GM12878 (cell line): ENCODE data around the gene RNF43. TPM values are rescaled to one million over a fixed set of nuclear protein-coding genes. Genes with fewer than 3 reads are reported as not detected.

Source experiments
- ATAC-seq: fragments of 200-7000 bp; cut with Tn5 transposase; 3 replicates; pipeline ENCODE4 v1.9.1; 2020; ENCODE audit warnings: mild to moderate bottlenecking, moderate library complexity
- BruUV-seq: library from RNA; stranded (reverse); fragments of 400-500 nt; replicated peaks from 2 replicates; lab custom pipeline; 2021; lab: Mats Ljungman, UMichigan
- CTCF ChIA-PET: fragments of 300-600 bp; sonication (Branson Sonifier 250); formaldehyde crosslinking; extraction: SDS; loops from one replicate; lab custom pipeline; 2021; ENCODE audit warnings: inconsistent platforms; lab: Yijun Ruan, JAX
- POLR2A ChIA-PET: fragments of 350-600 bp; formaldehyde crosslinking; extraction: SDS; loops from one replicate; lab custom pipeline; 2021; ENCODE audit warnings: inconsistent platforms; lab: Charles Lee
- RAD21 ChIA-PET: fragments of 300-600 bp; sonication (Branson Sonifier 250); formaldehyde crosslinking; loops from one replicate; lab custom pipeline; 2023; ENCODE audit warnings: antibody characterized with exemption; ENCODE audit not compliant: unreplicated experiment; lab: Charles Lee
- SMC1A ChIA-PET: fragments of 300-600 bp; sonication (Branson Sonifier 250); formaldehyde crosslinking; loops from one replicate; lab custom pipeline; 2023; ENCODE audit not compliant: unreplicated experiment, uncharacterized antibody; lab: Charles Lee
- DNase-seq: peaks from one replicate; pipeline ENCODE4 v3.0.0-alpha.2; 2011; ENCODE audit warnings: low read depth, low spot score
- FAIRE-seq: peaks from 3 replicates; lab custom pipeline; 2011; peaks lifted over from hg19 to GRCh38; lab: Jason Lieb, UNC
- H2AFZ ChIP-seq: 2 replicates; pipeline ENCODE4 v1.6.0; 2011; ENCODE audit warnings: low read depth, low read length, control low read depth; ENCODE audit not compliant: control insufficient read depth
- H3K27ac ChIP-seq: 2 replicates; pipeline ENCODE4 v1.5.1; 2011; ENCODE audit warnings: control low read depth; ENCODE audit not compliant: control insufficient read depth, insufficient read depth
- H3K27me3 ChIP-seq, 2 experiments: replicated peaks in 1 of 2; 2 replicates each; pipeline versions ENCODE4 v1.6.0 to v1.6.1; 2011; ENCODE audit warnings: low read length in 1 of 2; ENCODE audit not compliant: control insufficient read depth in 2 of 2, insufficient read depth in 2 of 2
- H3K36me3 ChIP-seq, 2 experiments: 2 replicates each; pipeline ENCODE4 v1.5.1; 2011; ENCODE audit warnings: low read length in 1 of 2; ENCODE audit not compliant: control insufficient read depth in 2 of 2, insufficient read depth in 2 of 2
- H3K4me1 ChIP-seq: 2 replicates; pipeline ENCODE4 v1.6.1; 2011; ENCODE audit warnings: mild to moderate bottlenecking, low read length, moderate library complexity, mixed read lengths; ENCODE audit not compliant: control insufficient read depth, insufficient read depth
- H3K4me2 ChIP-seq: 2 replicates; pipeline ENCODE4 v1.6.0; 2011; ENCODE audit warnings: control low read depth; ENCODE audit not compliant: control insufficient read depth, insufficient read depth
- H3K4me3 ChIP-seq: fragments of 200-600 bp; sonication (generic); 2 replicates; pipeline ENCODE4 v1.5.1; 2016
- H3K79me2 ChIP-seq: 2 replicates; pipeline ENCODE4 v1.6.0; 2011; ENCODE audit warnings: low read length; ENCODE audit not compliant: control insufficient read depth, insufficient read depth
- H3K9ac ChIP-seq: 2 replicates; pipeline ENCODE4 v1.8.0; 2011; ENCODE audit warnings: low read length, control low read depth, mixed read lengths; ENCODE audit not compliant: control insufficient read depth, insufficient read depth
- H3K9me3 ChIP-seq: replicated peaks from 3 replicates; pipeline ENCODE4 v1.5.1; 2011; ENCODE audit warnings: mild to moderate bottlenecking, low read length; ENCODE audit not compliant: control insufficient read depth, insufficient read depth
- H4K20me1 ChIP-seq: 2 replicates; pipeline ENCODE4 v1.6.0; 2011; ENCODE audit not compliant: control insufficient read depth, insufficient read depth
- BCL11A ChIP-seq: IDR thresholded peaks from 2 replicates; pipeline ENCODE4 v1.6.1; 2011; ENCODE audit warnings: low read depth, low read length
- HDAC6 ChIP-seq: fragments of 200-600 bp; sonication (generic); IDR thresholded peaks from one replicate; pipeline ENCODE4 v1.8.0; 2017; ENCODE audit warnings: antibody characterized with exemption; ENCODE audit not compliant: unreplicated experiment
- IKZF2 ChIP-seq, 2 experiments: fragments of 450-650 bp; IDR thresholded peaks; 2 replicates each; pipeline ENCODE4 v1.6.1; 2017; ENCODE audit warnings: mild to moderate bottlenecking in 2 of 2, moderate library complexity in 2 of 2
- PML ChIP-seq: IDR thresholded peaks from 2 replicates; pipeline ENCODE4 v1.6.1; 2012; ENCODE audit warnings: low read length, inconsistent platforms
- RCOR1 ChIP-seq: conservative IDR thresholded peaks from 2 replicates; pipeline ENCODE4 v1.6.1; 2012; ENCODE audit warnings: low read depth, low read length, improper control_type of control experiment
- SMAD5 ChIP-seq: IDR thresholded peaks from 2 replicates; pipeline ENCODE4 v1.6.1; 2016; ENCODE audit warnings: antibody characterized with exemption, low read depth
- SREBF2 ChIP-seq: IDR thresholded peaks from 2 replicates; pipeline ENCODE4 v1.6.1; 2012; ENCODE audit warnings: mild to moderate bottlenecking, low read length
- SUZ12 ChIP-seq: fragments of 200-600 bp; sonication (generic); IDR thresholded peaks from one replicate; pipeline ENCODE4 v1.6.1; 2018; ENCODE audit warnings: antibody characterized with exemption, mild to moderate bottlenecking; ENCODE audit not compliant: unreplicated experiment
- ZNF274 ChIP-seq: IDR thresholded peaks from one replicate; pipeline ENCODE4 v1.8.0; 2011; ENCODE audit not compliant: insufficient read length, insufficient read depth
- ZNF622 ChIP-seq: fragments of 450-650 bp; IDR thresholded peaks from 2 replicates; pipeline ENCODE4 v1.6.1; 2017; ENCODE audit warnings: mild to moderate bottlenecking, inconsistent platforms
- ZSCAN29 ChIP-seq: fragments of 450-650 bp; IDR thresholded peaks from 2 replicates; pipeline ENCODE4 v1.6.1; 2017; ENCODE audit warnings: mild to moderate bottlenecking, moderate library complexity
- WGBS: methylation state at CpG from one replicate; pipeline ENCODE4 v1.1.6; 2016; ENCODE audit warnings: low lambda C conversion rate; ENCODE audit not compliant: insufficient replicate concordance, insufficient coverage; ENCODE audit errors: missing lambda C conversion rate; 5-methylcytosine and 5-hydroxymethylcytosine counted together
- in situ Hi-C: fragments of 300-500 bp; cut with MboI; formaldehyde crosslinking; loops from 9 replicates; pipeline ENCODE4 v1.14.3; 2018; ENCODE audit warnings: mixed read lengths
- intact Hi-C: fragments of 100-400 bp; cut with micrococcal nuclease; formaldehyde crosslinking; loops from one replicate; pipeline ENCODE4 v1.14.2; 2022; ENCODE audit not compliant: unreplicated experiment
- polyA plus RNA-seq, 11 experiments: library from polyadenylated mRNA; depleted of rRNA in 4 of 11; unstranded in 6 of 11; stranded (reverse) in 5 of 11; fragments of >200 nt; fragmentation: Nextera tagmentation in 4 of 11; fragmentation: Illumina TruSeq in 1 of 11; extraction: Ambion mirVana in 4 of 11; extraction: Trizol in 1 of 11; gene quantifications; 1 replicate in 1 of 11; 2 replicates in 10 of 11; pipeline versions ENCODE4 v1.2.1 to v1.2.3, GENCODE V29; 2011 to 2016; ENCODE audit warnings: inconsistent platforms in 2 of 11, missing spikeins in 2 of 11, low read depth in 1 of 11
- total RNA-seq, 4 experiments: library from RNA; depleted of rRNA in 3 of 4; stranded (reverse); fragments of >200 nt in 3 of 4; fragmentation: Illumina TruSeq in 1 of 4; extraction: Trizol in 1 of 4; gene quantifications; 2 replicates each; pipeline versions ENCODE4 v1.2.1 to v1.2.3, GENCODE V29; 2013 to 2021
- TF ChIP-seq, protein P1 (sequence below): fragments of 450-650 bp; IDR thresholded peaks from 2 replicates; pipeline ENCODE4 v1.6.1; 2016; ENCODE audit warnings: mild to moderate bottlenecking

The RNF43 gene
- total and polyA plus RNA-seq, 10 of the 15 experiments (the other 5 are each of a cell fraction or from before 2014, with no cell fraction given), result 1.2 to 16.7 (median 5.5) TPM

DNA sequence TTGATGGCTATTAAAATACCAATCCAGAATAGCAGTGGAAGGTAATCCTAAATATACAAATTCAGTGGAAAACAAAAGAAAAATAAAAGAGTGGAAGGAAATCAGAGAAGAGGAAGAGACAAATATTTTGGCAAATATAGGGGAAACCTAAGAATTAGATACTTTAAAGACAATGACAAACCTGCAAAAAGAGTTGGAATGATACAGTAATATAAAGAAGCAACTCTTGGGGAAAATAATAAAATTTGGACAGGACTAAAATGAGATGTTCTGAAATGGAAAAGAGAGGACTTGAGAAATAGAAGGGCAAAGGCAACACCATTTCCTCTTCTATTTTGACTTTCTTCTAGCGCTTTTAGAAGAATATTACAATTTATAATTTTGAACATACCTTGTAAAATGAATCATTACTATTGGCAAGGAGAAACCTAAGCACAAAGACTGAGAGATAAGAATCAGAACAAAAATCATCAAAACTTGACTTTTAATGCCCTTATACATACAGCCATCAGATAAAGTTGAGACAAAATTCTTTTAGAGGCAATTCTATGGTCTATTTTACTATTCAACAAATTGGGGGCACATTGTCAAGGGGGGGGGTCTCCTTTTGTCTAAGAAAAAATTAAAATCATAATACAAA is 5.2 kb downstream of the RNF43 start:
- Histone ChIP-seq H4K20me1 (no peaks in the 10 kb centered on the region), H2AFZ (no peak overlapping the region), H3K9me3 (no peaks in the 10 kb centered on the region), H3K9ac (no peak overlapping the region; the same call in 1 of the 2 replicates), H3K79me2 (peaks cover 84% of the 10 kb centered on the region), H3K4me1 (no peaks in the 10 kb centered on the region), H3K4me3 (peak overlapping the region; percentile 57), H3K27me3 (no peaks in the 10 kb centered on the region; a peak in 1 of 4 replicates), H3K36me3 (no peaks in the 10 kb centered on the region), H3K27ac (peak overlapping the region; percentile 56; the same call in 1 of the 2 replicates), H3K4me2 (peak overlapping the region; percentile 55; the same call in 1 of the 2 replicates)
- CTCF ChIA-PET, result interaction anchor here (1.4 to 6.1 kb wide), 4 partner anchors 60 to 75 kb away, joined by 4 to 102 read pairs (median 30); partner anchors contain the start of gene SUPT4H1
- in situ Hi-C loops (no loop called here), intact Hi-C loops (no loop called here)
- no peak for DNase-seq
- no TSS peak for BruUV-seq
- POLR2A ChIA-PET, result interaction anchor here (1.0 to 8.5 kb wide), 7 partner anchors 33 to 79 kb away, joined by 3 to 373 read pairs (median 7); partner anchors contain the start of gene SUPT4H1
- ATAC-seq, result no peak
- no peak for TF ChIP-seq RCOR1
- TF ChIP-seq PML, result no peak
- TF ChIP-seq, protein P1, sequence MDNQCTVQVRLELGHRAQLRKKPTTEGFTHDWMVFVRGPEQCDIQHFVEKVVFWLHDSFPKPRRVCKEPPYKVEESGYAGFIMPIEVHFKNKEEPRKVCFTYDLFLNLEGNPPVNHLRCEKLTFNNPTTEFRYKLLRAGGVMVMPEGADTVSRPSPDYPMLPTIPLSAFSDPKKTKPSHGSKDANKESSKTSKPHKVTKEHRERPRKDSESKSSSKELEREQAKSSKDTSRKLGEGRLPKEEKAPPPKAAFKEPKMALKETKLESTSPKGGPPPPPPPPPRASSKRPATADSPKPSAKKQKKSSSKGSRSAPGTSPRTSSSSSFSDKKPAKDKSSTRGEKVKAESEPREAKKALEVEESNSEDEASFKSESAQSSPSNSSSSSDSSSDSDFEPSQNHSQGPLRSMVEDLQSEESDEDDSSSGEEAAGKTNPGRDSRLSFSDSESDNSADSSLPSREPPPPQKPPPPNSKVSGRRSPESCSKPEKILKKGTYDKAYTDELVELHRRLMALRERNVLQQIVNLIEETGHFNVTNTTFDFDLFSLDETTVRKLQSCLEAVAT, result no peak
- TF ChIP-seq ZNF622, result no peak
- no peak for TF ChIP-seq BCL11A
- TF ChIP-seq SUZ12, result no peak
- no peak for TF ChIP-seq ZSCAN29
- TF ChIP-seq SMAD5, result no peak
- no peak for TF ChIP-seq HDAC6
- TF ChIP-seq ZNF274, result no peak
- no peak for TF ChIP-seq IKZF2 (IDR thresholded peaks at IDR 0.05)
- no peak for TF ChIP-seq SREBF2
- SMC1A ChIA-PET, result interaction anchor here (1.1 to 8.1 kb wide), 11 partner anchors 17 to 95 kb away, joined by 3 to 195 read pairs (median 6); partner anchors contain the start of gene SUPT4H1
- WGBS, result 92% methylated on average over 1 of the region's 1 CpG
- FAIRE-seq, result no peak
- RAD21 ChIA-PET, result interaction anchor here (0.8 to 6.6 kb wide), 8 partner anchors 30 to 95 kb away, joined by 3 to 323 read pairs (median 4); no protein-coding TSS in a partner anchor
